Panc1 (cell line): ENCODE results near the gene AGBL1.

Experiments used
- CTCF ChIP-seq: fragments of 450-650 bp; IDR thresholded peaks from 2 replicates; pipeline ENCODE4 v1.5.1; 2017; ENCODE audit warnings: mild to moderate bottlenecking
- POLR2AphosphoS5 ChIP-seq: IDR thresholded peaks from 2 replicates; pipeline ENCODE4 v1.6.1; 2012; ENCODE audit warnings: mild to moderate bottlenecking, low read depth, low read length, moderate library complexity
- REST ChIP-seq, 2 experiments: IDR thresholded peaks; 2 replicates each; pipeline ENCODE4 v1.6.1; 2011 to 2012; ENCODE audit warnings: low read depth in 2 of 2, control low read depth in 1 of 2, low read length in 1 of 2, mild to moderate bottlenecking in 1 of 2, moderate library complexity in 1 of 2; ENCODE audit not compliant: insufficient read depth in 1 of 2
- SIN3A ChIP-seq: IDR thresholded peaks from 2 replicates; pipeline ENCODE4 v1.6.1; 2012; ENCODE audit warnings: low read depth, mild to moderate bottlenecking, low read length, moderate library complexity, borderline replicate concordance; ENCODE audit not compliant: insufficient read depth
- TCF7L2 ChIP-seq: IDR thresholded peaks from 2 replicates; pipeline ENCODE4 v1.6.1; 2011; ENCODE audit warnings: mild to moderate bottlenecking, low read depth, low read length, inconsistent platforms

DNA sequence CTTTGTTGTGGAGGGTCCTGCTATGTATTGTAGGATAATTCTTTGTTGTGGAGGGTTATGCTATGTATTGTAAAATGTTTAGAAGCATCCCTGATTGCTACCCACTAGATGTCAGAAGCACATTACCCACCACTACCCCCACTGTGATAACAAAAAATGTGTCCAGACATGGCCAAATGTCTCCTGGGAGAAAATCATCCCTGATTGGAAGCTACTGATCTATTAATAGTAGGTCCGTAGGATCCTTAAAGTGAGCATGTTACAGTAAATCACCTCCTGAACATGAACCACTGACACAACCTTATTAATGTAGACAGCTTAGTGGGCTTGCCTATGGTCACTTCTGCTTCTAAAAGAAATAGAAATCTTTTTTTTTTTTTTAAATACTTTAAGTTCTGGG is 884.6 kb downstream of the AGBL1 start:
- TF ChIP-seq CTCF (no peak), POLR2AphosphoS5 (no peak), TCF7L2 (no peak), SIN3A (no peak), REST (IDR thresholded peaks at IDR 0.05; ENCODE audit: insufficient read depth in 1 of 2, low read depth in 2 of 2, low read length in 1 of 2) (no peak)
